Vein endothelial cell (primary cell): ENCODE measurements around the gene ANO8. TPM values are rescaled to one million over a fixed set of nuclear protein-coding genes. Genes with fewer than 3 reads are reported as not detected.

Source experiments
- total RNA-seq: library from RNA; depleted of rRNA; stranded (reverse); fragments of >200 nt; gene quantifications from 2 replicates; pipeline ENCODE4 v1.2.3, GENCODE V29; 2012

Gene ANO8
- total RNA-seq = 3.5 and 5.6 TPM in 2 replicates

DNA sequence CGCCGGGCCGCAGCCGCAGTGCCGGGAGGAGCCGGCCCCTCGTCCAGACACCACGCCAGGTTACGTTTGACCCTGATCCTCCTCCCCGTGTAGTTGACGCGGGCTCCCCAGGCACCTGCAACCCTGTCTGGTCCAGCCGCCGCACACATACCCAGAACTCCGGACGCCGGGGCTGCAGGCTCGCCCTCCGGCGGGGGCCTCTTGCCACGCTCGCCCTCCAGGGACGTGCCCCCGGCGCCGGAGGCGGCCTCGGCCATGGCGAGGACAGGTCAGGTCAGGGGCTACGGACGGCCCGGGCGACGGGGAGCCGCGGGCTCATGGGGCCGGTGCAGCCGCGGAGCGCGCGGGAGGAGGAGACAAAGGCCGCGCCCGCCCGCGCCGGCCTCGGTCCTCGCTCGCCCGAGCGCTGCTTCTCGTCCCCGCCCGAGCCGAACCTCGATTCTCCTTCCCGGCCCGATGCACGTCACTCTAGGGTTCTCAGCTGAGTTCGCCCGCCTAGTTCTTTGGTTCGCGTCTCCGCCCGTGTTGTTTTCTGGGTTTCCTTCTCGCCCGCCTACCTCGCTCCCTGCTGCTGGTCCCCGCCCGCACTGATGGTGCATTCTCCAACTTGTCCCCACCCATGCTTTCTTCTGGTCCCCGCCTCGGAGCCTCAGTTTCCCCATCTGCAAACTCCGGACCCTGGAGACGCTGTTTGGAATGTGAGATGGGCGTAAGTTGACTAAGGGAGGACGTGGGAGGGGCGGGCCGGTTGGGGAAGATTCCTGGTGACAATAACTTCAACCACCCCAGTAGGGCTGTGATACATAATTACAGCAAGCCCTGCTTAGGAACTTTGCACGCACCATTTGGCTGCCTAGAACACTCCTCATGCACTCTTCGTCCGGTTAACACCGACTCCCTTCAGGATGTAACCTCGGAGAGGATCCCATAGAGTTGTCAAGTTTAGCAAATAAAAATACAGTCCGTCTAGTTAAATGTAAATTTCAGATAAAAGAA, at the start of gene ANO8:
Gene ANO8, minus strand, starts transcription at position 442 of the 996 bp plus-strand sequence. Its CDS starts 185 bp downstream, at position 257.

GRCh38 chr19:17376935-17377600, 42.4 kb upstream of the ANO8 start, which contains the start of gene PLVAP:
PLVAP (minus strand) TSS chr19:17377342; CDS start chr19:17377288, 54 bp downstream.

DNA sequence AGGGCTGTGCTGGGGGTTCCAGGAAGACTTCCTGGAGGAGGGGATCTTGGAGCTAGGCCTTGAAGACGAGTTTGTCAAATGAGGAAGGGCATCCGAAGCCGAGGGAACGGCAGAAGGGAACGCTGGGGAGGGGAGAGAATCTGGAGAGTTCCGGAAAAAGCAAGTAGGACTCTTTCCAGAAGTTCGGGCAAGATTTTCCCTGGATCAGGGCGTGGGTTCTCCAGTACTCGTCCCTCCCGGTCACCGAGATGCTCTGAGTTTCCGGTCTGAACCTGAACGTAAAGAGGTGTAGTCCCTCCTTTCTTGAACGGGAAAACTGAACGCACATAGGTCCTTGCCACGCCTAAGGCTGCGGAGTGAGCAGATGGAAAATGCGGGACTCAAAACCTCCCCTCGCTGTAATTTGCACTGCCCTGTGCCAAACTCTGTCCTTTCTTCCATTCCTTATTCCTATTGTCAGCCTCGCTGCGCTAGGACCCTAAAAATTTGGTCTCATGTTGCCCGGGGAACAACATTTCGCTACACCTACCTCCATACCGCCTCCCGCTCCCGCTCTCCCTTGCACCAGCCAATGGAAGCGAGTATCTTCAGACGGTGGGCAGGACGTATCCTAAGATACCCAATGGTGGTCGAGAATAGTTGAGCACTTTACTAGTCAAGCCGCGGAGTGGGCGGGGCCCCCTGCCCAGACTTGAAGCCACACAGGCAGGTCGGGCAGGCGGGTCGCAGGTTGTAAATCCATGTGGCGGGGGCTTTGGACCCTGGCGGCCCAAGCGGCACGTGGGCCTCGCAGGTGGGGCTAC, 2.4 kb upstream of the ANO8 start, which contains the start of gene GTPBP3:
Gene GTPBP3, plus strand, starts transcription at position 682 of the 803 bp plus-strand sequence. Its CDS starts 59 bp downstream, at position 741.

GRCh38 chr19:17309198-17309964, 25.3 kb downstream of the ANO8 start, which contains the start of gene DDA1:
DDA1 (plus strand) TSS chr19:17309563; CDS start chr19:17309655, 92 bp downstream.

DNA sequence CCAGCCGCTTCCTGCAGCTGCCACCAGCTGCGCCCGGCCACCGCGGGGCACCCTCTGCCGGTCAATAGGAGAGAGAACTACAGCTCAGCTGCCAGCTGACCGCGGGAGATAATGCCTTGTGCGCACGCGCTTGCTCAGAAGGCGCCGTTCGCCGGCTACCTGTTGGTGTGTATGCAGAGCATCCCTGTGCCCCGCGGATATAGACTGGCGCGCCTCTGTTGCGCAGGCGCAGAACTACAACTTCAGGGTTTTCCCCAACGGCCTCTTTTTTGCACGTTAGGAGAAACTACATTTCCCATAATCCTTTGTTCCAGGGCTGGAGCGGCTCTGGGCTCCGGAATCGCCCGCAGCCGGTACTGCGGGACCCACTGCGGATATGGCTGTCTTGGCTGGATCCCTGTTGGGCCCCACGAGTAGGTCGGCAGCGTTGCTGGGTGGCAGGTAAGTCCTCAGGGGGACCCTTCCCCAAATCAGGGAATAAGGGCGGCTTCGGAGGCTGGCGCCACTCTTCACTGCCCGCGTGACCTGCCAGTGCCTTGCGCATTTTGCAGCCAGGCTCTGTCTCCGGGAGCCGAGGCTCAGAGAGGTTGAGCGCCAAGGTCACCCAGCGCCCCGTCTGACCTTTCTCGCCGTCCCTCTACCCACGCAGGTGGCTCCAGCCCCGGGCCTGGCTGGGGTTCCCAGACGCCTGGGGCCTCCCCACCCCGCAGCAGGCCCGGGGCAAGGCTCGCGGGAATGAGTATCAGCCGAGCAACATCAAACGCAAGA, 29.0 kb downstream of the ANO8 start, which contains the start of gene MRPL34:
Gene MRPL34, plus strand, starts transcription at position 356 of the 768 bp plus-strand sequence. Its CDS starts 21 bp downstream, at position 377.

DNA sequence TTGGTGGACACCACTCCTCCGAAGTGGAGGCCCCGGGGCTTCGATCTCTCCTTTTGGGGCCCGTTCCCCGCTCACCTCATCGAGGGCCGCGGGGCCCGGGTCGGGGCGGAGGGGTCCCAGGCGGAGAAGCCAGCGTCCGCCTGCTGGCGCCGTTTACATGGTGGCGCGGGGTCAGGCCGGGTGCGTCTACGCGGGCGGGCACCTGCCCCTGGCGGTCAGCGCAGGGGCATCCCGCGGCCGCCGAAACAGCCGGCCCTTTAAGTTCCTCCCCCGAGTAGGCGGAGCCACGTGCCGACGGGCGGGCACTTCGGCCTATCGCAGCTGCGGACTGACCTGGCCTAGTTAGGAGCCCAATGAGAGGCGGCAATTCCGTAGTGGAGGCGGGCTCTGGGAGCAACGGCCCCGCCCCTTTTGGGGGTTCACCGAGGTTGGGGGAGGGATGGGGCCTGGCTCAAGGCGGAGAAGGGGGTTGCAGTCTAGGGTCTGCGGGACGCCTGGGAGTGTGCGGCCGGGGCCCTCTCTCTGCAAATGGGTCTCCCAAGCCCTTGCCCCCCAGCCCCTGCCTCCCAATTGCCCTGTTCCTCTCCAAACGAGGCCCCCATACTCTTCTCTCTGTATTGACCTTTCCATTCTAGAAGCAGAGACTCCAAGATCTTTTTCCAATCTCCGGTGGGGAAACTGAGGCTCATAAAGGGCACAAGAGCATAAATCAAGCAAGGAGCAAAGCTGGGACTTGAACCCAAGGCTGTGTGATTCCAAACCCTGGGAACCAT, 31.3 kb downstream of the ANO8 start, which contains the start of gene ABHD8:
Gene ABHD8, minus strand, starts transcription at position 259 of the 773 bp plus-strand sequence. CDS start 1,809 bp downstream, outside the sequence.

DNA sequence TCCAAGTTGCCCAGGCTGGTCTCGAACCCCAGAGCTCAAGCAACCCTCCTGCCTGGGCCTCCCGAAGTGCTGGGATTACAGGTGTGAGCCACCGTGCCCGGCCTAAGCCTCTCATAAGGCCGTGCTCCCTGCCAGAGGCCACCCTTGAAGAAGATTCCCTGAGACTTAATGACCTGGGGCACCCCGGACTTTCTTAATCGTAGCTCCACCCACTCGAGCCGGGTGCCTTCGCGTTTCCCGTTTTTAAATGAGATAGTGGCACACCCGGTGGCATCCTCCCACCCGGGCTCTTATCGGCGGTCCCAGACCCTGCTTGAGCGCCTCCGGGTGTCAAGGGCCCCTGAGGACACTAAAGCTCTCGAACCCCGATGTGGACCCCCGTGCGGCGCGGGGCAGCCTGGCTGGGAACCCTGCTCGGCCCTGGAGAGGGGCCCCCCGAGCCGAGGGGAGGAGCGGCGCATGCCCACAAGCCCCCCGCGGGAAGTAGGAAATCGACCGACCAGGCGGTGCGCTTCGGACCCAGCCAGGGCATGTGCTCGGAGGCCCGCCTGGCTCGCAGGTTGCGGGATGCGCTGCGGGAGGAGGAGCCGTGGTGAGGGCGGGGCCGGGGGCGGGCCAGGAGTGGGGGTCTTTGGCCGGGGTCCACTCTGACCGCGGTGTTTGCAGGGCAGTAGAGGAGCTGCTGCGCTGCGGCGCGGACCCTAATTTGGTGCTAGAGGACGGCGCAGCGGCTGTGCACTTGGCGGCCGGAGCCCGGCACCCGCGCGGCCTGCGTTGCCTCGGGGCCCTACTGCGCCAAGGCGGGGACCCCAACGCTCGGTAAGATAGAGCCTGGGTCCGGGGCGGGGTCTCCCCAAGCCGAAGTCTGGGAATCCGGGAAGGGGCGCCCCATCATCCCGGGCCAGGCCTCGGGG, 53.0 kb downstream of the ANO8 start, which contains the start of gene ANKLE1:
Gene ANKLE1, plus strand, starts transcription at position 511 of the 914 bp plus-strand sequence. Its CDS starts 20 bp downstream, at position 531.

Other genes with a start within 250 kb of the ANO8 start
- gene USE1, start 119.5 kb downstream of the ANO8 start, total RNA-seq = 11.1 and 18.0 TPM in 2 replicates
- gene OCEL1, start 108.6 kb downstream of the ANO8 start, total RNA-seq = 3.5 and 4.6 TPM in 2 replicates
- gene NR2F6, start 88.9 kb downstream of the ANO8 start, total RNA-seq = 35.3 and 46.4 TPM in 2 replicates
- 22.8 and 28.7 TPM in 2 replicates for gene USHBP1, start 70.1 kb downstream of the ANO8 start, total RNA-seq
- gene BABAM1, start 67.4 kb downstream of the ANO8 start, total RNA-seq = 103 and 107 TPM in 2 replicates
- 0.96 and 1.3 TPM in 2 replicates for gene ANKLE1, start 53.0 kb downstream of the ANO8 start, total RNA-seq
- 6.1 and 16.0 TPM in 2 replicates for gene ABHD8, start 31.4 kb downstream of the ANO8 start, total RNA-seq
- gene MRPL34, start 29.0 kb downstream of the ANO8 start, total RNA-seq = 35.3 and 40.2 TPM in 2 replicates
- 33.3 and 46.4 TPM in 2 replicates for gene DDA1, start 25.3 kb downstream of the ANO8 start, total RNA-seq
- gene GTPBP3, start 2.7 kb upstream of the ANO8 start, total RNA-seq = 14.0 and 21.3 TPM in 2 replicates
- 13.7 and 13.8 TPM in 2 replicates for gene PLVAP, start 42.5 kb upstream of the ANO8 start, total RNA-seq
- gene CCDC194, start 59.3 kb upstream of the ANO8 start, total RNA-seq = not detected in 2 replicates
- gene BST2, start 70.8 kb upstream of the ANO8 start, total RNA-seq = 0.19 and 0.65 TPM in 2 replicates
- gene MVB12A, start 85.2 kb upstream of the ANO8 start, total RNA-seq = 45.9 and 77.1 TPM in 2 replicates
- gene TMEM221, start 113.8 kb upstream of the ANO8 start, total RNA-seq = 0.33 TPM in 1 of 2 replicates, not detected in the other
- gene NXNL1, start 126.1 kb upstream of the ANO8 start, total RNA-seq = not detected in 2 replicates
- gene SLC27A1, start 135.7 kb upstream of the ANO8 start, total RNA-seq = 8.6 and 21.9 TPM in 2 replicates
- gene PGLS, start 176.8 kb upstream of the ANO8 start, total RNA-seq = 50.0 and 67.4 TPM in 2 replicates
- 138 and 149 TPM in 2 replicates for gene COLGALT1, start 220.8 kb upstream of the ANO8 start, total RNA-seq